GM18951 (cell line): Measurements from ENCODE around the gene C12orf57.
A peak's percentile ranks its signal among the peaks of the same experiment; 100 is the strongest.

Source experiments
- POLR2A ChIP-seq: IDR thresholded peaks from 4 replicates; pipeline ENCODE4 v1.6.1; 2011; ENCODE audit warnings: mild to moderate bottlenecking; ENCODE audit not compliant: insufficient read length, insufficient read depth; ENCODE audit errors: extremely low read depth
- in situ Hi-C: fragments of 300-500 bp; cut with MboI; formaldehyde crosslinking; loops from one replicate; pipeline ENCODE4 v1.12.0; 2022; ENCODE audit warnings: low sequenced_read_pairs, mixed read lengths, inconsistent platforms; ENCODE audit not compliant: unreplicated experiment

C12orf57 gene

GRCh38 chr12:6963791-6964413 lies 20.1 kb downstream of the C12orf57 start:
- TF ChIP-seq POLR2A: no peak
- in situ Hi-C loops: no loop called here

- in situ Hi-C loops: no loop called here
- no peak for TF ChIP-seq POLR2A
These were observed 20.8 kb downstream of the C12orf57 start for GRCh38 chr12:6964605-6965025.

- peak; percentile 40 for TF ChIP-seq POLR2A
- in situ Hi-C loops: no loop called here
These were observed 21.3 kb downstream of the C12orf57 start for GRCh38 chr12:6965026-6965661.

- in situ Hi-C loops: no loop called here
- TF ChIP-seq POLR2A: no peak
These were observed 21.9 kb downstream of the C12orf57 start for GRCh38 chr12:6965714-6966113.

GRCh38 chr12:6966351-6966750 lies 22.5 kb downstream of the C12orf57 start:
- no peak for TF ChIP-seq POLR2A
- in situ Hi-C loops: no loop called here

- in situ Hi-C loops: no loop called here
- TF ChIP-seq POLR2A: no peak
These were observed 23.9 kb downstream of the C12orf57 start for GRCh38 chr12:6967651-6968100.

GRCh38 chr12:6968426-6968825 lies 24.6 kb downstream of the C12orf57 start:
- in situ Hi-C loops: no loop called here
- no peak for TF ChIP-seq POLR2A

GRCh38 chr12:6970096-6970527 lies 26.3 kb downstream of the C12orf57 start:
- TF ChIP-seq POLR2A: no peak
- in situ Hi-C loops: no loop called here

GRCh38 chr12:6974180-6974579 lies 30.4 kb downstream of the C12orf57 start:
- no peak for TF ChIP-seq POLR2A
- in situ Hi-C loops: no loop called here

- TF ChIP-seq POLR2A: no peak
- in situ Hi-C loops: no loop called here
These were observed 31.6 kb downstream of the C12orf57 start for GRCh38 chr12:6975297-6976032.

- in situ Hi-C loops: no loop called here
- TF ChIP-seq POLR2A: no peak
These were observed 33.8 kb downstream of the C12orf57 start for GRCh38 chr12:6977653-6978052.

GRCh38 chr12:6978188-6978587 lies 34.4 kb downstream of the C12orf57 start:
- in situ Hi-C loops: no loop called here
- TF ChIP-seq POLR2A: no peak

GRCh38 chr12:6978611-6979011 lies 34.8 kb downstream of the C12orf57 start:
- TF ChIP-seq POLR2A: no peak
- in situ Hi-C loops: no loop called here

- TF ChIP-seq POLR2A: no peak
- in situ Hi-C loops: no loop called here
These were observed 35.2 kb downstream of the C12orf57 start for GRCh38 chr12:6979021-6979420.

- no peak for TF ChIP-seq POLR2A
- in situ Hi-C loops: no loop called here
These were observed 35.6 kb downstream of the C12orf57 start for GRCh38 chr12:6979453-6979852.
